ENCODE results near the gene NEGR1.

GRCh38 chr1:71372496-71372895, 909.8 kb downstream of the NEGR1 start:
- TF ChIP-seq CTCF (IDR thresholded peaks at IDR 0.05) (no peak), POLR2A (IDR thresholded peaks at IDR 0.05) (no peak), EP300 (IDR thresholded peaks at IDR 0.05; ENCODE audit: low read depth) (no peak), POLR2AphosphoS5 (IDR thresholded peaks at IDR 0.05) (no peak)

All from transverse colon (tissue), 4 donors.